ENCODE results near the gene ALS2CL.
"Not testable (repeated sequence)": the region's sequence is repeated elsewhere in the genome, so short reads cannot be mapped to it uniquely, and the experiment has no call there.

The ALS2CL gene

DNA sequence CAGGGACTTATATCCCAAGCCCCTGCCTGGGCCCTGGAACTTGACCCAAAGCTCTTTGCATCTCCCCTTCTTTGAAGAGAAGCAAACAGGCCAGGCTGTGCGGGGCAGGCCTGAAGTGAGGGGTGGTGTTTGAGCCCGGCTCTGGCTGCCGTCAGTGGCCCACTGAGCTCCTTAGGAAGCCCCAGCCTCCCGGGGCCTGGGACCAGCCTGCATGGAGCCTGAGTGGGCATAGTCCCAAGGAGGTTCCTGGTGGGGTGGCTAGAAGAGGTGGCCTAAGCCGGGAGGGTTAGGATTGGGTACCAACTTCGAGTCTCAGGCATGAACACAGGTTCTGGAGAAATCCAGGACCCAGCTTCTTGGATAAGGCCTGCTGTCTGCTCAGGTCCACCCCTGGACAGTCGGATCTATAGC, 14.1 kb upstream of the ALS2CL start:
- DNase-seq = no peak
- H3K9me3 ChIP-seq (ENCODE audit: severe bottlenecking) = no peaks in the 10 kb centered on the region
- no peak overlapping the region for H3K4me3 ChIP-seq (ENCODE audit: low read depth, low read length)
- no peak overlapping the region for H3K27ac ChIP-seq
- no peaks in the 10 kb centered on the region for H3K36me3 ChIP-seq
- TF ChIP-seq, protein P1, sequence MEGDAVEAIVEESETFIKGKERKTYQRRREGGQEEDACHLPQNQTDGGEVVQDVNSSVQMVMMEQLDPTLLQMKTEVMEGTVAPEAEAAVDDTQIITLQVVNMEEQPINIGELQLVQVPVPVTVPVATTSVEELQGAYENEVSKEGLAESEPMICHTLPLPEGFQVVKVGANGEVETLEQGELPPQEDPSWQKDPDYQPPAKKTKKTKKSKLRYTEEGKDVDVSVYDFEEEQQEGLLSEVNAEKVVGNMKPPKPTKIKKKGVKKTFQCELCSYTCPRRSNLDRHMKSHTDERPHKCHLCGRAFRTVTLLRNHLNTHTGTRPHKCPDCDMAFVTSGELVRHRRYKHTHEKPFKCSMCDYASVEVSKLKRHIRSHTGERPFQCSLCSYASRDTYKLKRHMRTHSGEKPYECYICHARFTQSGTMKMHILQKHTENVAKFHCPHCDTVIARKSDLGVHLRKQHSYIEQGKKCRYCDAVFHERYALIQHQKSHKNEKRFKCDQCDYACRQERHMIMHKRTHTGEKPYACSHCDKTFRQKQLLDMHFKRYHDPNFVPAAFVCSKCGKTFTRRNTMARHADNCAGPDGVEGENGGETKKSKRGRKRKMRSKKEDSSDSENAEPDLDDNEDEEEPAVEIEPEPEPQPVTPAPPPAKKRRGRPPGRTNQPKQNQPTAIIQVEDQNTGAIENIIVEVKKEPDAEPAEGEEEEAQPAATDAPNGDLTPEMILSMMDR (IDR thresholded peaks at IDR 0.05; ENCODE audit: low read depth, low read length) = no peak
- H3K27me3 ChIP-seq (ENCODE audit: insufficient read depth, low read depth, severe bottlenecking) = no peaks in the 10 kb centered on the region

DNA sequence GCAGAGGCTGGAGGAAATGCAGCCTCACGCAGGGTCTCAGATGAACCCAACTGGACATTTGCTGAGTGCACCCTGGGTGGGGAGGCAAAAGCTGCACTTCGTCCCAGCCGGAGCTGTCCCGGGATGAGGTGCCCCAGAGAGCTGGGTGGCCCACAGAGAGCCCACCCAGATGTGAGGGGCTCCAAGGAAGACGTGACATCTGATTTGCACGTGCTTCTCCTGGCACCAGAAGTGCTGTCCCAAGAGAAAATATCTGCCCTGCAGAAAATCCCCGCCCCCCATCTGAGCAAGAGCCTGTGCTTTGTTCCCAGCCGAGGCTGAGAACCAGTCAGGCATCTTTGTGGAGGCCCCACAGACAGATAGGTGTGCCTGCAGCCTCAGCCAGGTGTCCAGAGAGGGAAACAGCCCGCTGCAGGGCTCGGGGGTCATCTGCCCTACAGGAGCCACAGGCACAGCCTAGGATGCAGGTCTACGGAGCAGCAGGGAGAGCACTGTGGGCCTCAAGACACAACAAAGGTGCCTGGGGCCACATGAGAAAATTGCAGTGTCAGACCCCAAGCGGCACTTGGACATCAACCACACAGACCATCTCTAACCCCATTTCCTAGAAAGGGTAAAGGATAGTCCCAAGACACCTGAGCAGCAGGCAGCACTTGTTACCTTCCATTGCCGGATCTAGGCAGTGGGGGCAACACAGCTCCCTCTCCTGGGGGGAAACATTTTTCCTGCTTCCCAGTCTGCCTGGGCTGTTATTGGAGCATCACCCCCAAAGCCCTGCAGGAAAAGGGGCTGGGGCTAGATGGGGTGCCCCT, 13.5 kb upstream of the ALS2CL start:
- Histone ChIP-seq H3K4me3 (ENCODE audit: low read depth, low read length) (no peak overlapping the region), H3K9me3 (ENCODE audit: severe bottlenecking) (no peaks in the 10 kb centered on the region), H3K27me3 (ENCODE audit: insufficient read depth, low read depth, severe bottlenecking) (no peaks in the 10 kb centered on the region), H3K27ac (no peak overlapping the region), H3K36me3 (no peaks in the 10 kb centered on the region)
- TF ChIP-seq, protein P1 (IDR thresholded peaks at IDR 0.05; ENCODE audit: low read depth, low read length) = 0 out of 2 replicates have a peak, but pooled peaks have one; percentile 10
- DNase-seq = no peak

DNA sequence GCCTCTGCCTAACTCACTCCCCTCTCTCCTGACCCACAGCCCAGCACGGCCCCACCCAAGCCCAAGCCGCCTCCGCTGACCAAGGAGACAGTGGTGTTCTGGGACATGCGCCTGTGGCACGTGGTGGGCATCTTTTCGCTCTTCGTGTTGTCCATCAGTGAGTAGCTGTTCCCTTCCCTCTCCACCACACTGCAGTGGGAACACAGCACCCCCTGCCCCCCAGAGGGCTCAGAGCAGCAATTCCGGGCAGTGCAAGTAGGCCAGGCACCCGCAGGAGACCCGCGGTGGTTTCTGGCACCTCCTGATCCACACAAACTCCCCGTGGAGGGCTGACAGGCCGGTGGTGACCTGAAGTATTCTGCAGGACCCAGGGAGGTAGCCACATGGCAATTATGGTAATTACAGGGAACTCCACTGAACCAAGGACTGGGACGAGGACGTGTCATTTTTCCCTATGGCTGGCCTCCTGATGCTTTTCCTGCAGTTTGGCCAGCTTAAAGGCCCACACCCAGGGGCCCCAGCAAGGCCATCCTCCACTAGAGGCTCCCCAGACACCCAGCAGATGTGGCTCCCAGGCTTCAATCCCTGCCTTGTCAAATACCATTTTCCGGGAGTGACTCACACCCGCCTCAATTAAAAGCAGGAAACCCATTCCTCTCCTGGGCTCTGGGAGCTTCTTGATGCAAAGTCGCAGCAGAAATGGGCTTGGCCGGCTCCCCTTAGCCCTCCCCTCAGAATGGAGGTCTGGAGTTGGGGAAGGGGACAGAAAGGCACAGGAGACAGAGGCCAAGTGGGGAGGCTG, 12.5 kb upstream of the ALS2CL start:
- H3K27ac ChIP-seq = no peak overlapping the region
- no peaks in the 10 kb centered on the region for H3K27me3 ChIP-seq (ENCODE audit: insufficient read depth, low read depth, severe bottlenecking)
- no peaks in the 10 kb centered on the region for H3K9me3 ChIP-seq (ENCODE audit: severe bottlenecking)
- DNase-seq = no peak
- H3K4me3 ChIP-seq (ENCODE audit: low read depth, low read length) = no peak overlapping the region
- TF ChIP-seq, protein P1 (IDR thresholded peaks at IDR 0.05; ENCODE audit: low read depth, low read length) = no peak
- no peaks in the 10 kb centered on the region for H3K36me3 ChIP-seq

DNA sequence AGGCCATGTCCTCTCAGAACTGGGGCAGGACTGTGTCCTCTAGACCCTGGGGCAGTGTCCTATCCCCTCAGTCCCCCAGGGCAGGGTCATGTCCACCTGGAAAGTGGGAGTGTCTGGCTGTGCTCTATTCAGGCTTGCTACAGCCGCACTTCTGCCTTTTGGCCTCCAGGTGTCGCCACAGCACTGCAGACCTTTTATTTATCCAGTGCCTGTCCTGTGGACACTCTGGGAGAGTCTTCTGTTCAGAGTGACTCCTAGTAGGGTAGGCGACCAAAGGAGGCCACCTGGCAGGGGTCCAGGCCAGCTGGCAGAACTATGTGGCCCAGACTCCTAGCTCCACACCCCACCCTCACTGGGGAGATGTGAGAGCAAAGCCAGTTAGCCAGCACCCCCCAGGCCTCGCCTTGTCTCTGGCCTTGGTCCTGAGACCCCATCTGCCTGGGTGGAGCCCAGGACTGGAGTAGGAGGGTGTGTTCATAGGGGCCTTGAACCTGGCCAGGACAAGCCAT, 11.6 kb upstream of the ALS2CL start:
- H3K36me3 ChIP-seq = no peaks in the 10 kb centered on the region
- H3K27ac ChIP-seq = no peak overlapping the region
- no peak overlapping the region for H3K4me3 ChIP-seq (ENCODE audit: low read depth, low read length)
- peak; percentile 80 for DNase-seq
- no peaks in the 10 kb centered on the region for H3K9me3 ChIP-seq (ENCODE audit: severe bottlenecking)
- TF ChIP-seq, protein P1 (IDR thresholded peaks at IDR 0.05; ENCODE audit: low read depth, low read length) = peak; percentile 87
- no peaks in the 10 kb centered on the region for H3K27me3 ChIP-seq (ENCODE audit: insufficient read depth, low read depth, severe bottlenecking)

DNA sequence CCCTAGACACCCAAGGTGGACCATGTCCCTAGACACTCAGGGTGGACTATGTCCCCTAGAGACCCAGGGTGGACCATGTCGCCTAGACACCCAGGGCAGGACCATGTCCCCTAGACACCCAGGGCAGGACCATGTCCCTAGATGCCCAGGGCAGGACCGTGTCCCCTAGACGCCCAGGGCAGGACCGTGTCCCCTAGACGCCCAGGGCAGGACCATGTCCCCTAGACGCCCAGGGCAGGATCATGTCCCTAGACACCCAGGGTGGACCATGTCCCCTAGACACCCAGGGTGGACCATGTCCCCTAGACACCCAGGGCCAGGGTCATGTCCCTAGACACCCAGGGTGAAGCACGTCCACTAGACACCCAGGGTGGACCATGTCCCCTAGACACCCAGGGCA, 10.9 kb upstream of the ALS2CL start:
- not testable (repeated sequence) for H3K36me3 ChIP-seq; H3K27ac ChIP-seq; DNase-seq; H3K27me3 ChIP-seq (ENCODE audit: insufficient read depth, low read depth, severe bottlenecking); H3K4me3 ChIP-seq (ENCODE audit: low read depth, low read length); H3K9me3 ChIP-seq (ENCODE audit: severe bottlenecking)

DNA sequence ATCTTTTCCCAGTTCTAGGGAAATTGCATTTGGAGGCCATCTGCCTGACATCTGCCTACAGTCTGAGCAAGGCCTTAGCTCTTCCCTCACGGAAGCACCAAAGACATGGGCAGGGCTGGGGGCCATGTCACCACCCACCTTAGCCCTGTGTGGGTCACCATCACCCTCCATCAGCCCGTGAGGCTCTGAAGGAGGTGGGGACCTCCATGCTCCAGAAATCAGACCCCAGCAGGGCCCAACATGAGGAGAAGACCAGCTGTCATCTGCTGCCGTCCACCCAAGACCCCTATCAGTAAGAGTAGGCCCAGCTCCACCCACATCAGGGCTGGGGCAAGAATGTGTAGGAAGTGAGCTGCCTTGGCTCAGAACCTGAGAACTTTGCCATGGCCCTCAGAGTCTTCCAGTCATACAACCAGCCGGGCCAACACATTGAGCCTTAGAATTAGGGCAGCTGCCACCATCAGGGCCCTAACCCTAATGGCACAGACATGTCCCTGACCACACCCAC, 9.6 kb upstream of the ALS2CL start:
- H3K4me3 ChIP-seq (ENCODE audit: low read depth, low read length) = no peak overlapping the region
- DNase-seq = no peak

More for the DNA sequence above, 9.6 kb upstream of the ALS2CL start:
- no peak overlapping the region for H3K27ac ChIP-seq
- no peaks in the 10 kb centered on the region for H3K27me3 ChIP-seq (ENCODE audit: insufficient read depth, low read depth, severe bottlenecking)
- H3K9me3 ChIP-seq (ENCODE audit: severe bottlenecking) = no peaks in the 10 kb centered on the region
- TF ChIP-seq, protein P1 (IDR thresholded peaks at IDR 0.05; ENCODE audit: low read depth, low read length) = no peak
- no peaks in the 10 kb centered on the region for H3K36me3 ChIP-seq
